Neural cell (in vitro differentiated cells): ENCODE measurements around the gene ARL2BP. TPM values are rescaled to one million over a fixed set of nuclear protein-coding genes. Genes with fewer than 3 reads are reported as not detected.

Source experiments
- H2AFZ ChIP-seq: fragments of 200-600, 300-800 bp; sonication (generic), shearing (Covaris generic); 2 replicates; pipeline ENCODE4 v1.6.0; 2014; ENCODE audit warnings: low read depth, mild to moderate bottlenecking, antibody characterized with exemption, low read length, moderate library complexity
- H3F3A ChIP-seq: fragments of 200-600 bp; shearing (Covaris generic); 2 replicates; pipeline ENCODE4 v1.6.1; 2016; ENCODE audit warnings: mild to moderate bottlenecking, moderate library complexity, mixed read lengths, antibody characterized with exemption, low read length; ENCODE audit not compliant: insufficient read depth, poor library complexity, severe bottlenecking
- H3K27ac ChIP-seq: fragments of 200-600, 300-800 bp; sonication (generic), shearing (Covaris generic); 2 replicates; pipeline ENCODE4 v1.5.1; 2014; ENCODE audit warnings: mild to moderate bottlenecking, low read length, moderate library complexity
- H3K27me3 ChIP-seq: fragments of 300-800, 200-600 bp; sonication (generic), shearing (Covaris generic); 2 replicates; pipeline ENCODE4 v1.6.0; 2014; ENCODE audit warnings: mild to moderate bottlenecking, low read depth, low read length, moderate library complexity; ENCODE audit not compliant: insufficient read depth
- H3K36me3 ChIP-seq: fragments of 300-800, 200-600 bp; sonication (generic), shearing (Covaris generic); 2 replicates; pipeline ENCODE4 v1.5.1; 2014; ENCODE audit warnings: mild to moderate bottlenecking, antibody characterized with exemption, low read length, moderate library complexity; ENCODE audit not compliant: insufficient read depth
- H3K4me2 ChIP-seq: fragments of 300-800, 200-600 bp; sonication (generic), shearing (Covaris generic); 2 replicates; pipeline ENCODE4 v1.6.0; 2014; ENCODE audit warnings: mild to moderate bottlenecking, low read length
- H3K4me3 ChIP-seq: fragments of 300-800, 200-600 bp; sonication (generic), shearing (Covaris generic); 2 replicates; pipeline ENCODE4 v1.5.1; 2014; ENCODE audit warnings: mild to moderate bottlenecking, low read length, moderate library complexity
- H3K79me2 ChIP-seq: fragments of 200-600 bp; shearing (Covaris generic); replicated peaks from 2 replicates; pipeline ENCODE4 v1.6.0; 2014; ENCODE audit warnings: mild to moderate bottlenecking, low read length, moderate library complexity; ENCODE audit not compliant: insufficient read depth
- H3K9ac ChIP-seq: fragments of 300-800, 200-600 bp; sonication (generic), shearing (Covaris generic); 2 replicates; pipeline ENCODE4 v1.6.1; 2016; ENCODE audit warnings: mild to moderate bottlenecking, low read length, mixed read lengths
- H3K9me2 ChIP-seq: fragments of 200-600 bp; shearing (Covaris generic); 2 replicates; pipeline ENCODE4 v1.6.1; 2016; ENCODE audit warnings: mild to moderate bottlenecking, low read length, mixed read lengths; ENCODE audit not compliant: insufficient read depth
- H3K9me3 ChIP-seq: fragments of 200-600, 300-800 bp; sonication (generic), shearing (Covaris generic); 2 replicates; pipeline ENCODE4 v1.6.1; 2016; ENCODE audit warnings: mild to moderate bottlenecking, mixed run types, low read length, moderate library complexity, mixed read lengths
- H4K20me1 ChIP-seq: fragments of 200-600 bp; shearing (Covaris generic); 2 replicates; pipeline ENCODE4 v1.6.1; 2016; ENCODE audit warnings: mild to moderate bottlenecking, mixed run types; ENCODE audit not compliant: insufficient read depth
- EP300 ChIP-seq: fragments of 450-650 bp; conservative IDR thresholded peaks from 2 replicates; pipeline ENCODE4 v1.6.1; 2014; ENCODE audit warnings: antibody characterized with exemption, mild to moderate bottlenecking, moderate library complexity; ENCODE audit not compliant: poor library complexity, severe bottlenecking
- EZH2 ChIP-seq: fragments of 200-600, 300-800 bp; shearing (Covaris generic), sonication (generic); IDR thresholded peaks from 2 replicates; pipeline ENCODE4 v1.6.1; 2014; ENCODE audit warnings: antibody characterized with exemption, low read length, borderline replicate concordance, mild to moderate bottlenecking; ENCODE audit not compliant: insufficient read depth, poor library complexity, severe bottlenecking
- MXI1 ChIP-seq: fragments of 450-650 bp; conservative IDR thresholded peaks from 2 replicates; pipeline ENCODE4 v1.6.1; 2014; ENCODE audit warnings: antibody characterized with exemption, mild to moderate bottlenecking; ENCODE audit not compliant: poor library complexity, severe bottlenecking
- POLR2AphosphoS5 ChIP-seq: IDR thresholded peaks from 2 replicates; pipeline ENCODE4 v1.6.1; 2012
- RAD21 ChIP-seq: fragments of 450-650 bp; conservative IDR thresholded peaks from 2 replicates; pipeline ENCODE4 v1.6.1; 2014; ENCODE audit warnings: antibody characterized with exemption, mild to moderate bottlenecking, moderate library complexity
- SMC3 ChIP-seq: fragments of 450-650 bp; conservative IDR thresholded peaks from 2 replicates; pipeline ENCODE4 v1.6.1; 2014; ENCODE audit warnings: antibody characterized with exemption, mild to moderate bottlenecking, moderate library complexity; ENCODE audit not compliant: poor library complexity
- TAF1 ChIP-seq: IDR thresholded peaks from 2 replicates; pipeline ENCODE4 v1.6.1; 2012; ENCODE audit warnings: low read depth
- polyA plus RNA-seq: library from polyadenylated mRNA; depleted of rRNA; stranded (reverse); fragments of >200 nt; gene quantifications from 2 replicates; pipeline ENCODE4 v1.2.3, GENCODE V29; 2014
- TF ChIP-seq, protein P1 (sequence below): fragments of 450-650 bp; IDR thresholded peaks from 2 replicates; pipeline ENCODE4 v1.5.1; 2014; ENCODE audit warnings: antibody characterized with exemption, mild to moderate bottlenecking, moderate library complexity; ENCODE audit not compliant: poor library complexity, severe bottlenecking
- TF ChIP-seq, protein P2 (sequence below): IDR thresholded peaks from 2 replicates; pipeline ENCODE4 v1.6.1; 2012; ENCODE audit warnings: borderline replicate concordance

Gene ARL2BP
- polyA plus RNA-seq, 1 donor from 2014 or later, result 153 TPM

- Histone ChIP-seq H3K4me3 (no peak overlapping the region), H3K9ac (no peak overlapping the region), H3K9me3 (no peaks in the 10 kb centered on the region), H3K79me2 (no peaks in the 10 kb centered on the region), H3K27me3 (no peaks in the 10 kb centered on the region), H3K36me3 (no peaks in the 10 kb centered on the region), H3K9me2 (no peaks in the 10 kb centered on the region), H3K27ac (no peak overlapping the region), H2AFZ (no peak overlapping the region), H3F3A (no peaks in the 10 kb centered on the region), H4K20me1 (no peaks in the 10 kb centered on the region), H3K4me2 (no peak overlapping the region)
- TF ChIP-seq MXI1 (no peak), EP300 (no peak), EZH2 (no peak), SMC3 (no peak), TAF1 (no peak), POLR2AphosphoS5 (no peak)
- TF ChIP-seq, protein P1, sequence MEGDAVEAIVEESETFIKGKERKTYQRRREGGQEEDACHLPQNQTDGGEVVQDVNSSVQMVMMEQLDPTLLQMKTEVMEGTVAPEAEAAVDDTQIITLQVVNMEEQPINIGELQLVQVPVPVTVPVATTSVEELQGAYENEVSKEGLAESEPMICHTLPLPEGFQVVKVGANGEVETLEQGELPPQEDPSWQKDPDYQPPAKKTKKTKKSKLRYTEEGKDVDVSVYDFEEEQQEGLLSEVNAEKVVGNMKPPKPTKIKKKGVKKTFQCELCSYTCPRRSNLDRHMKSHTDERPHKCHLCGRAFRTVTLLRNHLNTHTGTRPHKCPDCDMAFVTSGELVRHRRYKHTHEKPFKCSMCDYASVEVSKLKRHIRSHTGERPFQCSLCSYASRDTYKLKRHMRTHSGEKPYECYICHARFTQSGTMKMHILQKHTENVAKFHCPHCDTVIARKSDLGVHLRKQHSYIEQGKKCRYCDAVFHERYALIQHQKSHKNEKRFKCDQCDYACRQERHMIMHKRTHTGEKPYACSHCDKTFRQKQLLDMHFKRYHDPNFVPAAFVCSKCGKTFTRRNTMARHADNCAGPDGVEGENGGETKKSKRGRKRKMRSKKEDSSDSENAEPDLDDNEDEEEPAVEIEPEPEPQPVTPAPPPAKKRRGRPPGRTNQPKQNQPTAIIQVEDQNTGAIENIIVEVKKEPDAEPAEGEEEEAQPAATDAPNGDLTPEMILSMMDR, result no peak
Measured at GRCh38 chr16:57276596-57276995, 31.5 kb downstream of the ARL2BP start.

DNA sequence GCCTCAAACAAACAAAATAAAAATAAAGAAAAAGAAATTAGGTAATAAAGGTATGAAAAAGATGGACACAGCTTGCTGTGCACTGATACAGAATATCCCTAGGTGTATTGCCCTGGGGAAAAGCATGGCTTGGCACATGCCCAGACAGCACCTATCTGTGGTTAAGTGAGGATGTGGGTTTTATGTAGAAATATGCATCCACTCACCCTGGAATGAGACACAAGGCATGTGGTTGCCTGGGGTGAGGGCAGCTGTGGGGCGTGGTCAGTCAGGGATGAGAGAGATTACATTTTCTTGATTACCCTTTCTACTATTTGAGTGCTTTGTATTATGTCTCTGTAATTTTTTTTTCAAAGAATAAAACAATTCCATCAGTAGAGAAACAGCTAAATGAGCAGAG is 32.5 kb downstream of the ARL2BP start:
- no peaks in the 10 kb centered on the region for H3K9me3 ChIP-seq
- TF ChIP-seq TAF1 (no peak), MXI1 (no peak), EP300 (no peak), EZH2 (no peak), SMC3 (no peak), POLR2AphosphoS5 (no peak), RAD21 (no peak)
- TF ChIP-seq, protein P2, sequence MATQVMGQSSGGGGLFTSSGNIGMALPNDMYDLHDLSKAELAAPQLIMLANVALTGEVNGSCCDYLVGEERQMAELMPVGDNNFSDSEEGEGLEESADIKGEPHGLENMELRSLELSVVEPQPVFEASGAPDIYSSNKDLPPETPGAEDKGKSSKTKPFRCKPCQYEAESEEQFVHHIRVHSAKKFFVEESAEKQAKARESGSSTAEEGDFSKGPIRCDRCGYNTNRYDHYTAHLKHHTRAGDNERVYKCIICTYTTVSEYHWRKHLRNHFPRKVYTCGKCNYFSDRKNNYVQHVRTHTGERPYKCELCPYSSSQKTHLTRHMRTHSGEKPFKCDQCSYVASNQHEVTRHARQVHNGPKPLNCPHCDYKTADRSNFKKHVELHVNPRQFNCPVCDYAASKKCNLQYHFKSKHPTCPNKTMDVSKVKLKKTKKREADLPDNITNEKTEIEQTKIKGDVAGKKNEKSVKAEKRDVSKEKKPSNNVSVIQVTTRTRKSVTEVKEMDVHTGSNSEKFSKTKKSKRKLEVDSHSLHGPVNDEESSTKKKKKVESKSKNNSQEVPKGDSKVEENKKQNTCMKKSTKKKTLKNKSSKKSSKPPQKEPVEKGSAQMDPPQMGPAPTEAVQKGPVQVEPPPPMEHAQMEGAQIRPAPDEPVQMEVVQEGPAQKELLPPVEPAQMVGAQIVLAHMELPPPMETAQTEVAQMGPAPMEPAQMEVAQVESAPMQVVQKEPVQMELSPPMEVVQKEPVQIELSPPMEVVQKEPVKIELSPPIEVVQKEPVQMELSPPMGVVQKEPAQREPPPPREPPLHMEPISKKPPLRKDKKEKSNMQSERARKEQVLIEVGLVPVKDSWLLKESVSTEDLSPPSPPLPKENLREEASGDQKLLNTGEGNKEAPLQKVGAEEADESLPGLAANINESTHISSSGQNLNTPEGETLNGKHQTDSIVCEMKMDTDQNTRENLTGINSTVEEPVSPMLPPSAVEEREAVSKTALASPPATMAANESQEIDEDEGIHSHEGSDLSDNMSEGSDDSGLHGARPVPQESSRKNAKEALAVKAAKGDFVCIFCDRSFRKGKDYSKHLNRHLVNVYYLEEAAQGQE, result no peak
- TF ChIP-seq, protein P1, result no peak
- H3K36me3 ChIP-seq, result no peaks in the 10 kb centered on the region
- H3K9ac ChIP-seq, result no peak overlapping the region
- no peaks in the 10 kb centered on the region for H3K9me2 ChIP-seq
- peaks cover 3% of the 10 kb centered on the region for H3K27me3 ChIP-seq
- no peak overlapping the region for H3K27ac ChIP-seq
- no peaks in the 10 kb centered on the region for H3F3A ChIP-seq
- H2AFZ ChIP-seq, result no peak overlapping the region
- no peak overlapping the region for H3K4me2 ChIP-seq
- no peaks in the 10 kb centered on the region for H4K20me1 ChIP-seq
- H3K4me3 ChIP-seq, result no peak overlapping the region
- no peaks in the 10 kb centered on the region for H3K79me2 ChIP-seq
